ENCODE results near the gene FAH.
A peak's percentile ranks its signal among the peaks of the same experiment; 100 is the strongest.

Gene FAH

DNA sequence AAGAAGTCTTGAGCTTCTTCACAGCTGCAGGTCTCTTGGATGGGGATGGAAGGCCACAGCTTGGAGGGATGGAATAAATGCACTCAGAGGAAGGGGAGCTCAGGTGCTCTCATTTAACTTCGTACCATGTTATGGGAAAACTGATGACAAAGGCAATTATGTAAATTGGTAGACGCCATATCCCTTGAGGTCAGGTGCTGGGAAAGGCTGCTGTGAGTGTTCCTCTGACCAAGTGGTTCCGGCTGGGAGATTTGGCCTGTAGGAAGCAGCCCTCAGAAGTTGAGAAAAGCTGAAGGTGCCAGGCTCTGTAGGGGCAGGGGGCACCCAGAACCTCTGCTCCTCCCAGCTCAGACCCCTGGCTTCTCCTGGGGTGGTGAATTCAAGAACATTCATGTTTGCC lies 47.1 kb downstream of the FAH start:
- DNase-seq (ENCODE audit: low read depth), result no peak

DNA sequence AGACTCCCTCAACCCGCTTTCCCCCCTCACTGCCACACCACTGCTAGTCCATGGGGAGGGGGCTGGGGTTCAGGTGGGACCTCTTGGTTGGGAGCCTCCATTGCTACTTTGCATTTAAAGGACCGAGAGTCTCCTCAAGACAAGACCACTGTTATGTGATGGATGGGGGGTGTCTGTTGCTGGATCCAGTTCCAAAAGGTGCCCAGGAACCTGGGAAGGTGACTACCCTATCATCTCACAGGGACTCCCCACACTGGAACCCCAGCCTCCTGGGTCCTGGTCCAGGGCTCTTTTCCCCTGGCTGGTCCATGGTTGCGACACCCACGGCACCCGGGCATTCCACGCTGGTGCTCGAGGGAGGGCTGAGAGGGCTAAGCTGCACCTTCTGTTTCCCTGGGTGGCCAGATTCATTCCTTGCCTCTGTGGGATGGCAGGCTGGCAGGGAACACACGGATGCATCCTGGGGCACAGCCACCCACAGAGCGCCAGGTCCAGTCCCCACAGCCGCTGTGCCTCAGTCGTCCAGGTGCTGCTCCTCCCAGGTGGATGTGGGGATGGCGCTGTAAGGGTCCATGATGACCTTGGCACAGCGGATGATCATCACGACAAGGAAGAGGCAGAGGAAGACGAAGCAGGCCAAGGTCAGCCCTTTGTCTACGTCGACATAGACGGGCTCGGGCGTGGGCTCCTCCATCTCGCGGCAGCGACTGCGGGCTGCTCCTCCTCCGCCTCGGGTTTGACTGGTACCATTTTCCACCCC lies 48.6 kb downstream of the FAH start:
- DNase-seq (ENCODE audit: low read depth), result no peak

- no peak for DNase-seq (ENCODE audit: low read depth)
These were observed 49.2 kb downstream of the FAH start for GRCh38 chr15:80202016-80202315.

DNA sequence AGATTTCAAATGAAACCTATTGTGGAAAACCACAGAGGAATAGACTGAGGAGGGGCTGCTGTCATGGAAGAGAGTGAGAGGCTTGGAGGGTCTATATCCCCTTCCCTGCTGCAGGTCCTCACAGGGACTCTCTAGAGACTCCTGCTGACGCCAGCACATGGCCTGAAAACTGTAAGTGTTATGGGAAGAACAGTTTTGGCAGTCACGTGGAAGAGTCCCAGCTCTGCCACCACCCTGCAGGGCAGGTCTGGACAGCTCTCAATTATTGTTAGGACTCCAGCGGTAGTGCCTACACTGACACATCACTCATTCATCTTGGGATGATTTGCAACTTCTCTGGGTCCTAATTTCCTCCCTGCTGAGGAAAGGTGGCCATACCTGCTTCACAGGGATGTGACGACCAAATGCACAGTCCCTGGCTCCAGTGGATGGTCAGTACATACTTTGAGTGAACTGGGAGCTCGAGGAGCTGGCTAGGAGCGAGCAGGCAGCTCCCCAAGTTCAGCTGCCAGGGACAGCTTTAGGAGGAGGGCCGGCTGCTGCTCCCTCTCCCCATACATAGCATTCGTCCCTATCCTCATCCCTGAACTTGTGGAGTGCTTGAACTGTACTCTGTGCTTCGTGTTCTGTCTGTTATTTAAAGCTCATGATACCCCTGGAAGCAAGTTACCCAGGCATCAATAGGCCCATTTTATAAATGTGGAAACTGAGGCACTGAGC lies 50.0 kb downstream of the FAH start:
- DNase-seq (ENCODE audit: low read depth), result no peak

DNA sequence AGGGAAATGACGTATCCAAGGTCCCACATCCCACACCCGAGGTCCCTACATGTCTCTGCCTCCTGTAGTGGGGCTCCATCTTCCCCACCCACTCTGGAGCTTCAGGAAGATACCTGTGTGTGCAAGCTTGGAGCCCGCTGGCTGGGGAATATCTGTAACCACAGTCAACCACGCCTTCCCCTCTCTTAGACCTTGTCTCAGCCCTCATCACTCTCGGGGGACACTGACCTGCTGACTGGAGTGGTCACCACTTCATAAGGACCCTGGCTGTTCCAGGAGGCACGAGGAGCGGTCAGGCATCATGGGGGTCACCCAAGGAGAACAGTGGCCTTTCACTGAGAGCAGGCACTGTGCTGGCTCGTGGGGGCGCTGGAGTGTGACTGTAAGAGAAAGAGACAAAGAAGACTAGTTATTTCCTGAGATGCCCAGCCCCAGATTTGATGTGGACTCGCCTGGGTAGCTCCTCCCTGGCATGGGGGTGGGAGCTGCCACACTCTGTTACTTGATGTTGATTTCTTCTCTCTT lies 50.6 kb downstream of the FAH start:
- DNase-seq (ENCODE audit: low read depth), result no peak

DNA sequence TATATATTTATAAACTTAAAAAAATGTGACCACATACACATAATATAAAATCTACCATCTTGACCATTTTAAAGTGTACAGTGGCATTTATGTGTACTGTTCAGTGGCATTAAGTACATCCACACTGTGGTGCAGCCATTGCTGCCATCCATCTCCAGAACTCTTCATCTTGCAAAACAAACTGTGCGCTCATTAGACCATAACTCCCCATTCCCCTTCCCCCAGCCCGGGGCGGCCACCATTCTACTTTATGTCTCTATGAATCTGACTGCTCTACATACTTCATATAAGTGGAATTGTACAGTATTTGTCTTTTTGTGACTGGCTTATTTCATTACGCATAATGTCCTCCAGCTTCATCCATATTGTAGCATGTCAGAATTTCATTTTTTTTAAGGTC lies 51.4 kb downstream of the FAH start:
- no peak for DNase-seq (ENCODE audit: low read depth)

- no peak for DNase-seq (ENCODE audit: low read depth)
These were observed 55.1 kb downstream of the FAH start for GRCh38 chr15:80207887-80208286.

DNA sequence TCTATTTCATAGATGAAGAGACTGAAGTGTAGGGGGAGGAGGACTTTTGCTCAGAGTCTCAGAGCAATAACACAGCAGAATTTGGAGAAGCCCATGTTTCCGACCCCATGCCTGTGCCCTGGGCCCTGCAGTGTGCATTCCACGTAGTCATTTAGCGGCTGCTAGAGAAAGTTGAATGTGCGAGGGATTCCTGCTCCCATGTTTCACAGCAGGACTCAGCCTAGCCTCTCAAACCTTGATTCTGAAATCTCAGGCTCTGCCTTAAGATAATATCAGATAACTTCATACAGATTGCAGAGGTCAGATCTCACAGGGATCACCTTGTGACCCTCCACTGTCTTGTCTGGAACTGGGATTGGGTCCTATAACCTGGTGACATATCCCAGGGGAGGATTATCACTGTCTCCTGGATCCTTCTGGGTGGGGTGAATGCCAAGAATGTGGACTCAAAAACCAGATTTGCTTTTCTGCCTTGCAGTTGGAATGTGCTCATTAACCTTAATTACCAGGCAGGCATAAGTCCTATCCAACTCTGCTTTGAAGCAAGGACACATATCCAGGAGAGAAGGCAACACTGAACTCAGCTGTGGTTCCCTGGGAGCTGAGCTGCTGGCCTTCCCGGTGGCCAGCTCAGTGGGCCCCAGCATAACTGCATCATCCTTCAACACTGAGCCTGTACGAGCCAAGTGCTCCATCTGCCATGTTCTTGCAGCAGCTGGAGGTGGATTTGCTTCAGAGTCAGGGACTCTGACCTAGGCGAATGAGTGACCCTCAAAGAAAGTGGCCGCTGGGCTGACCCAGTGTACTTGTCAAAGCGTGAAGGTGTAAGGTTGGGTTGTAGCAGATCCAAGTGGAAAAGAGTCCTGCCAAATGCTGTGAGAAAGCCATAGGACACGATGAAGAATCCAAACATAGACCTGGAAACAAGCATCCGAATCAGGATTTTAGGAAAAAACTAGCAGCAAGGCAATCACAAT lies 56.2 kb downstream of the FAH start:
- no peak for DNase-seq (ENCODE audit: low read depth)

- no peak for DNase-seq (ENCODE audit: low read depth)
These were observed 58.1 kb downstream of the FAH start for GRCh38 chr15:80210611-80211573.

GRCh38 chr15:80211976-80212375 lies 59.2 kb downstream of the FAH start:
- DNase-seq (ENCODE audit: low read depth), result no peak

- DNase-seq (ENCODE audit: low read depth), result no peak
These were observed 62.1 kb downstream of the FAH start for GRCh38 chr15:80214910-80215309.

- DNase-seq (ENCODE audit: low read depth), result no peak
These were observed 63.3 kb downstream of the FAH start for GRCh38 chr15:80216141-80216540.

DNA sequence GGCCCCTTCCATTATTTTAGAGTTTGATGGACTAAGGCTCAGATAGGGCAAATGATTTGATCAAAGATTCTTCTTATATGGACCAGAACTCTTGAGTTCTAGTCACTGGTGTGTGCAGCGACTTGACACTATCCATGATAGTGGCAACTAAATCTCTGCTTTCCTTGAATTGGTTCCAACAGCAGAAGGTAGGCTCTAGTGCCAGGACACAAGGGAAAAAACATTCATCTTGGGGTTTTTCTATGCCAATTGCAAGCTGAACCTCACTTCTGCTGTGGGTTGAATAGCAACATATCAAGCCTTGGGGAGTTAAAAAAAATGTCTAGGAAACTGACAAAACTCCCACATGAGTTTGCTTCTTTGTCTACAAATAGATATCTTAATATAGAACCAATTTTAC lies 64.1 kb downstream of the FAH start:
- no peak for DNase-seq (ENCODE audit: low read depth)

- DNase-seq (ENCODE audit: low read depth), result no peak
These were observed 64.6 kb downstream of the FAH start for GRCh38 chr15:80217327-80217900.

GRCh38 chr15:80219955-80220354 lies 67.2 kb downstream of the FAH start:
- DNase-seq (ENCODE audit: low read depth), result no peak

DNA sequence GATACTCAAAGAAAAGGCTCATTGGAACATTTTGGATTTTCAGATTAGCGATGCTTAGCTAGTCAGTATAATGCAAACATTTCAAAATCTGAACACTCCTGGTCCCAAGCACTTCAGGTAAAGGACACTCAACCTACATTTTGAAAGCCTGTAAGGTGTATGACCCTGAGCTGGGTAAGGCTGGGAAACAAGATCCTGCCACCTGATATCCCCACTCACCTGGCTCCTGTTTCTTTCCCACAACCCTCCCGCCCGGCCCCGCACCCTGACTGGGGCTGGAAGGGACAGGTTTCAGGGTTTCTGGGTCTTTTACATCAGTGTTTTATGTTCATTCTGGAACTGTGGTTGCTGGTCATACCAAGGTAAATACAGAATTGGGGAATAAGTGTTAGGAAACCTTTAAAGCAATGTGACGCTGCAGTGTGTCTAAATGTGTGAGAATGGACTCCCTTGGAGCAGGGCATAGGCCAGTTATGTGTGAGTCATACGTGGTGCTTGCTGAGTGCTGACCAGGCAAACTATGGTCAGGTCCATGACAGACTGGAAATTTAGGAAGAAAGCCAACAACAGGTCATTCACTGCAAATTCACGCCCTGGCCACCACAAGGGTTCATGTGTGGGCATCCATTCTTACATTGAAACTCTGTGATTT lies 76.3 kb downstream of the FAH start:
- peak; percentile 13 for DNase-seq (ENCODE audit: low read depth)

DNA sequence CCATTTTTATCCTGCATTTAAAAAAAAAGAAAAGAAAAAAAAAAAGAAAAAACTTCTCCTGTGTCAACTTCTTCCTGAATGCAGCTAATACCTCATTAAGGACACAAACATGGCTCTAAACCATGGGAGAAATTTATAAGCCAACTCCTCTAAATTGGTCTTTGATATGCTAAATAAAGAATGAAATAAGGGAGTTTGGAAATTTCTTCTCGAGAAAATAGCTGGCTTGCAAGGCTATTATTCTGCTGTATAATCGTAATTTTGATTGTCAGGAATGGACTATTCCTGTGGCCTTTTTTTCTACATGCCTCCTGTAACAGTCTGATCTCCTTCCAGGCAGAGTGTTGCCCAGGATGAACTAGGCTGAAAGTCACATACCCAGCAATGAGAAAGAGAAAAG lies 78.6 kb downstream of the FAH start:
- no peak for DNase-seq (ENCODE audit: low read depth)

- no peak for DNase-seq (ENCODE audit: low read depth)
These were observed 80.8 kb downstream of the FAH start for GRCh38 chr15:80233581-80233980.

DNA sequence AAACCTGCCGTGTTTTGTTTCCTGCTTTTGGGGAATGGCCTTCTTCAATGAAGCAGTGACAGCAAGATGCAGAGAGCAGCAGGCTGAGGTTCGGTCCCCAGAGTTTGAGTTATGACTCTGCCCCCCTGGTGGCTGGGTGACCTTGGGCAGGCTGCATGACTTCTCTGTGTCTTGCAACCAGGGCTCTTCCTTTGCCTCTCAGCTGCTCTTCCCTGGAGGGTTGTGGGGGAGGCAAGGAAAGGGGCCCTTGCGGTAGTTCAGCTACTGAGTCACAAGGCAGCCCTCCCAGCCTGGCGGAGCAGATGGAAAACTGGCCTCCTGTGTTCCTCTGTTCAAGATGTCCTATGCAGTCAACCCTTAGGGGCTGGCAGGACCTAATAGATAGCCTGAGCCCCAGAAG lies 82.1 kb downstream of the FAH start:
- no peak for DNase-seq (ENCODE audit: low read depth)
